Pons (tissue), 1 donor: Measurements from ENCODE around the gene DIP2C.
"Not testable (repeated sequence)": the region's sequence is repeated elsewhere in the genome, so short reads cannot be mapped to it uniquely, and the experiment has no call there.

Source experiments
- DNase-seq: peaks from one replicate; pipeline ENCODE4 v3.0.0-alpha.2; 2016; ENCODE audit warnings: low spot score

DIP2C gene

GRCh38 chr10:449331-449730 lies 240.1 kb downstream of the DIP2C start:
- not testable (repeated sequence) for DNase-seq

GRCh38 chr10:443459-443858 lies 246.0 kb downstream of the DIP2C start:
- DNase-seq: no peak

- DNase-seq: no peak
These were observed 247.3 kb downstream of the DIP2C start for GRCh38 chr10:442209-442608.

GRCh38 chr10:441659-442058 lies 247.8 kb downstream of the DIP2C start:
- DNase-seq: no peak

GRCh38 chr10:440127-440526 lies 249.3 kb downstream of the DIP2C start:
- no peak for DNase-seq

- no peak for DNase-seq
These were observed 251.6 kb downstream of the DIP2C start for GRCh38 chr10:437698-438490.

GRCh38 chr10:436911-437665 lies 252.4 kb downstream of the DIP2C start:
- DNase-seq: no peak

- DNase-seq: no peak
These were observed 253.3 kb downstream of the DIP2C start for GRCh38 chr10:436013-436697.

- DNase-seq: no peak
These were observed 254.1 kb downstream of the DIP2C start for GRCh38 chr10:435397-435796.

- no peak for DNase-seq
These were observed 259.8 kb downstream of the DIP2C start for GRCh38 chr10:429696-430095.

GRCh38 chr10:427761-428519 lies 261.5 kb downstream of the DIP2C start:
- DNase-seq: no peak

GRCh38 chr10:425365-425764 lies 264.1 kb downstream of the DIP2C start:
- DNase-seq: not testable (repeated sequence)

- not testable (repeated sequence) for DNase-seq
These were observed 264.7 kb downstream of the DIP2C start for GRCh38 chr10:424724-425123.

GRCh38 chr10:423178-423577 lies 266.3 kb downstream of the DIP2C start:
- DNase-seq: peak; percentile 8

- no peak for DNase-seq
These were observed 266.8 kb downstream of the DIP2C start for GRCh38 chr10:422675-423074.

- DNase-seq: no peak
These were observed 267.2 kb downstream of the DIP2C start for GRCh38 chr10:422241-422640.

- no peak for DNase-seq
These were observed 268.3 kb downstream of the DIP2C start for GRCh38 chr10:421170-421569.

- DNase-seq: no peak
These were observed 269.0 kb downstream of the DIP2C start for GRCh38 chr10:420154-421121.

- DNase-seq: no peak
These were observed 270.6 kb downstream of the DIP2C start for GRCh38 chr10:418894-419293.

- DNase-seq: no peak
These were observed 271.2 kb downstream of the DIP2C start for GRCh38 chr10:418226-418625.

GRCh38 chr10:416091-416515 lies 273.4 kb downstream of the DIP2C start:
- no peak for DNase-seq
